PC-3 (cell line): ENCODE results near the gene KRTAP9-9. TPM values are rescaled to one million over a fixed set of nuclear protein-coding genes. Genes with fewer than 3 reads are reported as not detected.
"Not testable (repeated sequence)": the region's sequence is repeated elsewhere in the genome, so short reads cannot be mapped to it uniquely, and the experiment has no call there.

Experiments
- ATAC-seq: fragments of 200-7000 bp; cut with Tn5 transposase; 2 replicates; pipeline ENCODE4 v1.9.1; 2020; ENCODE audit warnings: mild to moderate bottlenecking, moderate library complexity
- Bru-seq: library from RNA; stranded (reverse); fragments of 400-500 nt; gene quantifications from one replicate; lab custom pipeline; 2021; lab: Mats Ljungman, UMichigan
- BruChase-seq, 2 experiments: library from RNA; stranded (reverse); fragments of 400-500 nt; gene quantifications; one replicate each; lab custom pipeline; 2021; lab: Mats Ljungman, UMichigan
- BruUV-seq: library from RNA; stranded (reverse); fragments of 400-500 nt; replicated peaks from 2 replicates; lab custom pipeline; 2021; lab: Mats Ljungman, UMichigan
- CTCF ChIA-PET: fragments of 300-600 bp; sonication (Branson Sonifier 250); formaldehyde crosslinking; loops from one replicate; lab custom pipeline; 2022; ENCODE audit warnings: antibody characterized with exemption; lab: Charles Lee
- POLR2A ChIA-PET: fragments of 300-600 bp; sonication (Branson Sonifier 250); formaldehyde crosslinking; loops from one replicate; lab custom pipeline; 2022; ENCODE audit warnings: antibody characterized with exemption; ENCODE audit not compliant: unreplicated experiment; lab: Charles Lee
- DNase-seq: peaks from one replicate; pipeline ENCODE4 v3.0.0-alpha.2; 2015
- H2AFZ ChIP-seq: fragments of 300-600 bp; sonication (generic); 2 replicates; pipeline ENCODE4 v1.6.0; 2016; ENCODE audit warnings: antibody characterized with exemption, low read length
- H3F3A ChIP-seq: fragments of 300-600 bp; sonication (generic); one replicate; pipeline ENCODE4 v1.6.0; 2017; ENCODE audit warnings: antibody characterized with exemption, low read length, control low read depth, mild to moderate bottlenecking; ENCODE audit not compliant: unreplicated experiment
- H3K27ac ChIP-seq: fragments of 300-600 bp; sonication (generic); 2 replicates; pipeline ENCODE4 v1.5.1; 2016; ENCODE audit warnings: mild to moderate bottlenecking, low read length
- H3K27me3 ChIP-seq: fragments of 300-600 bp; sonication (generic); 2 replicates; pipeline ENCODE4 v1.6.1; 2016; ENCODE audit warnings: low read length, mixed read lengths
- H3K36me3 ChIP-seq: fragments of 300-600 bp; sonication (generic); 2 replicates; pipeline ENCODE4 v1.6.1; 2016; ENCODE audit warnings: low read depth, mixed run types, low read length, mixed read lengths
- H3K4me1 ChIP-seq: fragments of 300-600 bp; sonication (generic); 2 replicates; pipeline ENCODE4 v1.5.1; 2016; ENCODE audit warnings: low read length; ENCODE audit not compliant: insufficient read depth
- H3K4me2 ChIP-seq: fragments of 300-600 bp; sonication (generic); 2 replicates; pipeline ENCODE4 v1.6.0; 2016; ENCODE audit warnings: low read length
- H3K4me3 ChIP-seq: fragments of 300-600 bp; sonication (generic); 2 replicates; pipeline ENCODE4 v1.5.1; 2016; ENCODE audit warnings: mild to moderate bottlenecking, low read length, mixed read lengths
- H3K79me2 ChIP-seq: fragments of 300-600 bp; sonication (generic); 2 replicates; pipeline ENCODE4 v1.6.1; 2017; ENCODE audit warnings: low read length, mixed read lengths
- H3K9ac ChIP-seq: fragments of 300-600 bp; sonication (generic); 2 replicates; pipeline ENCODE4 v1.6.0; 2016; ENCODE audit warnings: mild to moderate bottlenecking, low read length
- H3K9me2 ChIP-seq: fragments of 300-600 bp; sonication (generic); replicated peaks from 2 replicates; pipeline ENCODE4 v1.6.1; 2016; ENCODE audit warnings: mixed run types, low read length, mixed read lengths
- H3K9me3 ChIP-seq: fragments of 300-600 bp; sonication (generic); 2 replicates; pipeline ENCODE4 v1.6.1; 2016; ENCODE audit warnings: low read length, mixed read lengths
- H4K20me1 ChIP-seq: fragments of 300-600 bp; sonication (generic); 2 replicates; pipeline ENCODE4 v1.6.1; 2016; ENCODE audit warnings: low read length, mixed read lengths
- EZH2 ChIP-seq: fragments of 300-600 bp; sonication (generic); IDR thresholded peaks from one replicate; pipeline ENCODE4 v1.6.1; 2017; ENCODE audit warnings: antibody characterized with exemption, mild to moderate bottlenecking, low read length; ENCODE audit not compliant: unreplicated experiment
- EZH2phosphoT487 ChIP-seq: fragments of 300-600 bp; sonication (generic); IDR thresholded peaks from 2 replicates; pipeline ENCODE4 v1.6.1; 2018; ENCODE audit warnings: mild to moderate bottlenecking, antibody characterized with exemption, low read length, borderline replicate concordance
- intact Hi-C: fragments of 100-400 bp; cut with micrococcal nuclease; formaldehyde crosslinking; loops from 2 replicates; pipeline ENCODE4 v1.9.0; 2023
- long read RNA-seq: library from polyadenylated mRNA; unstranded; transcript quantifications from one replicate; pipeline ENCODE4 v2.0.0, GENCODE V29; 2021; ENCODE audit not compliant: unreplicated experiment
- total RNA-seq: library from RNA; depleted of rRNA; stranded (reverse); fragments of >200 nt; gene quantifications from 2 replicates; pipeline ENCODE4 v1.2.3, GENCODE V29; 2014; rRNA removed
- TF ChIP-seq, protein P1 (sequence below): fragments of 300-600 bp; sonication (generic); conservative IDR thresholded peaks from 2 replicates; pipeline ENCODE4 v1.5.1; 2017; ENCODE audit warnings: antibody characterized with exemption, low read depth, mild to moderate bottlenecking, low read length

Gene KRTAP9-9
- total RNA-seq: not detected in 2 replicates
- Bru-seq, nascent RNA: not detected
- not detected for BruChase-seq, experiment 1, labeled RNA remaining after a 6-hour chase
- not detected for BruChase-seq, experiment 2, labeled RNA remaining after a 2-hour chase
- long read RNA-seq: 0 reads

DNA sequence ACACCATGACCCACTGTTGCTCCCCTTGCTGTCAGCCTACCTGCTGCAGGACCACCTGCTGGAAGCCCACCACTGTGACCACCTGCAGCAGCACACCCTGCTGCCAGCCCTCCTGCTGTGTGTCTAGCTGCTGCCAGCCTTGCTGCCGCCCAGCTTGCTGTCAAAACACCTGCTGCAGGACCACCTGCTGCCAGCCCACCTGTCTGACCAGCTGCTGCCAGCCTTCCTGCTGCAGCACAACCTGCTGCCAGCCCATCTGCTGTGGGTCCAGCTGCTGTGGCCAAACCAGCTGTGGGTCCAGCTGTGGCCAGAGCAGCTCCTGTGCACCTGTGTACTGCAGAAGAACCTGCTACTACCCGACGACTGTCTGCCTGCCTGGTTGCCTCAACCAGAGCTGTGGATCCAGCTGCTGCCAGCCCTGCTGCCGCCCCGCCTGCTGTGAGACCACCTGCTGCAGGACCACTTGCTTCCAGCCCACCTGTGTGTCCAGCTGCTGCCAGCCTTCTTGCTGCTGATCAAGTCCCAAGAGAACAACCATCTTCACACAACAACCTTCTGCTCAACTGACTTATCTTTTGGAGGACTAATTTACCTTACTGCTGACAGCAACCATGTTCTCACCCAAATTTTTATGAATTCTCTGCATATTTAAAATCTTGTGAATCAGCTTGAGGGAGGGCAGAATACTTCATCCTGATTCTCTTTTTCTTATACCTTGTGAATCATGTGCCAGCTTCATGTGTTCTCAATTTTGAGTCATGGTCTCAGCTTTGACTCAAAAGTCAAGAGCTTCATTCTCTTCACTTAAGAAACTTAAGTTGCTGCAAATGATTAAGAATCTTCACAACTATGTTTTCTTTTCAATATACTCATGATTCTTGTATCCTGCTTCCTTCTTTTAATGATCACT is at the start of gene KRTAP9-9:
KRTAP9-9 (plus strand) TSS at position 4 of the 910 bp plus-strand sequence.
- H3K9me2 ChIP-seq, POLR2A ChIA-PET, H3K4me2 ChIP-seq, H3K27ac ChIP-seq, DNase-seq, ATAC-seq, intact Hi-C loops, BruUV-seq, H3K36me3 ChIP-seq, H3F3A ChIP-seq, H4K20me1 ChIP-seq, H3K79me2 ChIP-seq, H3K9ac ChIP-seq, H3K9me3 ChIP-seq, CTCF ChIA-PET, H3K4me1 ChIP-seq, H3K4me3 ChIP-seq, H3K27me3 ChIP-seq, H2AFZ ChIP-seq: not testable (repeated sequence)

GRCh38 chr17:41211845-41212466 is 43.2 kb upstream of the KRTAP9-9 start:
- CTCF ChIA-PET: interaction anchor here (1.2 kb wide), 1 partner anchor 110 kb away, joined by 4 read pairs; no protein-coding TSS in a partner anchor
- intact Hi-C loops: loop anchor here (10.0 kb wide), 2 partner anchors 147 to 297 kb away; partner anchors contain the start of genes KRTAP2-3 and KRTAP2-4

DNA sequence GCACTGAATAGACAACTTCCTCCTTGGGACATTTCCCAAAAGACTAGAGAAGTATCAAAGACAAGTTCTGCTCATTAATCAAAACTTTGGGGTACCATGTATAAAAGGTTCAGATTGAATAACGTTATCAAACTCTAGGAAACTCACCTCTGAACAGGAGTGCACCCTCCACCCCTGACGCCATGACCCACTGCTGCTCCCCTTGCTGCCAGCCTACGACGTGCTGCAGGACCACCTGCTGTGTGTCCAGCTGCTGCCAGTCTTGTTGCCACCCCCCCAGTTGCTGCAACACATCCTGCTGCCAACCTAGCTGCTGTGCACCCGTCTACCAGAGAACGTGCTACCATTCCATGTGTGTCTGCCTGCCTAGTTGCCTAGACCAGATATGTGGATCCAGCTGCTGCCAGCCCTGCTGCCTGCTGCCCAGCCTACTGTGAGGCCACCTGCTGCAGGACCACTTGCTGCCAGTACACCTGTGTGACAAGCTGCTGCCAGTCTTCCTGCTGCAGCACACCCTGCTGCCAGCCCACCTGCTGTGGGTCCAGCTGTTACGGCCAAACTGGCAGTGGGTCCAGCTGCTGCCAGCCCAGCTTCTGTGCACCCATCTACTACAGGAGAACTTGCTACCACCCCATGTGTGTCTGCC is 42.5 kb upstream of the KRTAP9-9 start:
- Histone ChIP-seq H3K4me1 (peaks cover 15% of the 10 kb centered on the region), H3K4me2 (peak overlapping the region; percentile 32), H3K9me2 (no peaks in the 10 kb centered on the region), H3K27me3 (no peaks in the 10 kb centered on the region), H3K79me2 (no peaks in the 10 kb centered on the region), H3K9ac (no peak overlapping the region), H3K36me3 (no peaks in the 10 kb centered on the region), H3K4me3 (no peak overlapping the region), H4K20me1 (no peaks in the 10 kb centered on the region), H3K9me3 (no peaks in the 10 kb centered on the region), H2AFZ (no peak overlapping the region), H3K27ac (peak overlapping the region; percentile 21; the same call in 1 of the 2 replicates), H3F3A (no peaks in the 10 kb centered on the region)
- TF ChIP-seq EZH2phosphoT487: no peak
- no peak for TF ChIP-seq EZH2
- TF ChIP-seq, protein P1, sequence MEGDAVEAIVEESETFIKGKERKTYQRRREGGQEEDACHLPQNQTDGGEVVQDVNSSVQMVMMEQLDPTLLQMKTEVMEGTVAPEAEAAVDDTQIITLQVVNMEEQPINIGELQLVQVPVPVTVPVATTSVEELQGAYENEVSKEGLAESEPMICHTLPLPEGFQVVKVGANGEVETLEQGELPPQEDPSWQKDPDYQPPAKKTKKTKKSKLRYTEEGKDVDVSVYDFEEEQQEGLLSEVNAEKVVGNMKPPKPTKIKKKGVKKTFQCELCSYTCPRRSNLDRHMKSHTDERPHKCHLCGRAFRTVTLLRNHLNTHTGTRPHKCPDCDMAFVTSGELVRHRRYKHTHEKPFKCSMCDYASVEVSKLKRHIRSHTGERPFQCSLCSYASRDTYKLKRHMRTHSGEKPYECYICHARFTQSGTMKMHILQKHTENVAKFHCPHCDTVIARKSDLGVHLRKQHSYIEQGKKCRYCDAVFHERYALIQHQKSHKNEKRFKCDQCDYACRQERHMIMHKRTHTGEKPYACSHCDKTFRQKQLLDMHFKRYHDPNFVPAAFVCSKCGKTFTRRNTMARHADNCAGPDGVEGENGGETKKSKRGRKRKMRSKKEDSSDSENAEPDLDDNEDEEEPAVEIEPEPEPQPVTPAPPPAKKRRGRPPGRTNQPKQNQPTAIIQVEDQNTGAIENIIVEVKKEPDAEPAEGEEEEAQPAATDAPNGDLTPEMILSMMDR: no peak
- peak; percentile 45 for ATAC-seq
- DNase-seq: peak; percentile 2
- POLR2A ChIA-PET: no interaction called here
- intact Hi-C loops: loop anchor here (10.0 kb wide), 2 partner anchors 148 to 298 kb away; partner anchors contain the start of genes KRTAP2-3 and KRTAP2-4
- CTCF ChIA-PET: interaction anchor here (1.2 kb wide), 1 partner anchor 110 kb away, joined by 4 read pairs; no protein-coding TSS in a partner anchor
- BruUV-seq: no TSS peak

More at GRCh38 chr17:41211845-41212466, 43.2 kb upstream of the KRTAP9-9 start:
- Histone ChIP-seq H3K27ac (peak overlapping the region; percentile 21; the same call in 1 of the 2 replicates), H3K4me1 (peaks cover 15% of the 10 kb centered on the region), H2AFZ (no peak overlapping the region), H3K9ac (no peak overlapping the region), H3K79me2 (no peaks in the 10 kb centered on the region), H3K9me2 (no peaks in the 10 kb centered on the region), H3K9me3 (no peaks in the 10 kb centered on the region), H3F3A (no peaks in the 10 kb centered on the region), H3K27me3 (no peaks in the 10 kb centered on the region), H3K36me3 (no peaks in the 10 kb centered on the region), H3K4me2 (peak overlapping the region; percentile 32; the same call in 1 of the 2 replicates), H4K20me1 (no peaks in the 10 kb centered on the region), H3K4me3 (no peak overlapping the region)
- no TSS peak for BruUV-seq
- TF ChIP-seq EZH2 (no peak), EZH2phosphoT487 (no peak)
- TF ChIP-seq, protein P1: no peak
- DNase-seq (peak; percentile 80), ATAC-seq (peak; percentile 96)
- POLR2A ChIA-PET: no interaction called here
